ENCODE results near the gene GPR39.

DNA sequence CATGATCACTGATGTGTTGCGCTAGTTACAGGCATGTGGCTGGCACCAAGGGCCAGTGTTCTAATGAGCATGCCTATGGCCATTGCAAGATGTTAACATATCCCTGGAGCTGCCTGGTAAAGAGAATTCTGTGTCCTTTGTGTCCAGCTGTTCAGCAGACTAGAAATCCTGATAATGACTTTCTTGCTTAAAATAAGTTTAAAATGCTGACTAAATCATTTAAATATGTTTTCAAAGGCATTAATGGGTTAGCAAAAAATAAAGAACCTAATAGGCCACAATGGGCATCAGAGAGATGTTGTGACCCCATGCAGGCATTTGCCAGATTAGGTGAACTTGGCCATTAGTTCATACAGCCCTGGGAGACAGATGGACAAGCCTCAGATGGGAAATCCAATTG is 67.5 kb downstream of the GPR39 start:
- TF ChIP-seq, protein P1, sequence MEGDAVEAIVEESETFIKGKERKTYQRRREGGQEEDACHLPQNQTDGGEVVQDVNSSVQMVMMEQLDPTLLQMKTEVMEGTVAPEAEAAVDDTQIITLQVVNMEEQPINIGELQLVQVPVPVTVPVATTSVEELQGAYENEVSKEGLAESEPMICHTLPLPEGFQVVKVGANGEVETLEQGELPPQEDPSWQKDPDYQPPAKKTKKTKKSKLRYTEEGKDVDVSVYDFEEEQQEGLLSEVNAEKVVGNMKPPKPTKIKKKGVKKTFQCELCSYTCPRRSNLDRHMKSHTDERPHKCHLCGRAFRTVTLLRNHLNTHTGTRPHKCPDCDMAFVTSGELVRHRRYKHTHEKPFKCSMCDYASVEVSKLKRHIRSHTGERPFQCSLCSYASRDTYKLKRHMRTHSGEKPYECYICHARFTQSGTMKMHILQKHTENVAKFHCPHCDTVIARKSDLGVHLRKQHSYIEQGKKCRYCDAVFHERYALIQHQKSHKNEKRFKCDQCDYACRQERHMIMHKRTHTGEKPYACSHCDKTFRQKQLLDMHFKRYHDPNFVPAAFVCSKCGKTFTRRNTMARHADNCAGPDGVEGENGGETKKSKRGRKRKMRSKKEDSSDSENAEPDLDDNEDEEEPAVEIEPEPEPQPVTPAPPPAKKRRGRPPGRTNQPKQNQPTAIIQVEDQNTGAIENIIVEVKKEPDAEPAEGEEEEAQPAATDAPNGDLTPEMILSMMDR (IDR thresholded peaks at IDR 0.05), result no peak
- no peak for TF ChIP-seq EZH2 (IDR thresholded peaks at IDR 0.05; ENCODE audit: borderline replicate concordance, insufficient read depth, low read depth, low read length, poor library complexity, severe bottlenecking)

Measured in B cell (primary cell).